Gastrocnemius medialis (tissue), 4 donors: ENCODE measurements around the gene TMEM54. TPM values are rescaled to one million over a fixed set of nuclear protein-coding genes. Genes with fewer than 3 reads are reported as not detected.
A peak's percentile ranks its signal among the peaks of the same experiment; 100 is the strongest.

Experiments used
- ATAC-seq, 2 donors: fragments of 150-250 bp; one replicate each; pipeline ENCODE4 v1.9.1; 2016
- DNase-seq, 2 donors: peaks; one replicate each; pipeline ENCODE4 v3.0.0-alpha.2; 2019
- H3K27ac ChIP-seq, 4 donors: fragments of 200-600 bp; sonication (generic); 1 replicate in 1 of 4; 2 replicates in 3 of 4; pipeline ENCODE4 v1.5.1; 2016 to 2018; ENCODE audit warnings: mild to moderate bottlenecking in 2 of 4, moderate library complexity in 1 of 4
- H3K27me3 ChIP-seq, 3 donors: fragments of 200-600 bp; sonication (generic) in 2 of 3; 1 replicate in 1 of 3; 2 replicates in 2 of 3; pipeline versions ENCODE4 v1.5.1 to v1.6.0; 2016 to 2019; ENCODE audit warnings: mild to moderate bottlenecking in 1 of 3, moderate library complexity in 1 of 3
- H3K36me3 ChIP-seq, 2 donors: fragments of 200-600 bp; sonication (generic) in 1 of 2; one replicate each; pipeline ENCODE4 v1.5.1; 2017 to 2018
- H3K4me1 ChIP-seq, 2 donors: fragments of 200-600 bp; sonication (generic) in 1 of 2; one replicate each; pipeline ENCODE4 v1.5.1; 2016 to 2017; ENCODE audit warnings: mild to moderate bottlenecking in 2 of 2
- H3K4me3 ChIP-seq, 4 donors: fragments of 200-600 bp; sonication (generic) in 3 of 4; 1 replicate in 1 of 4; 2 replicates in 3 of 4; pipeline ENCODE4 v1.5.1; 2016 to 2019; ENCODE audit warnings: mild to moderate bottlenecking in 2 of 4
- H3K9me3 ChIP-seq, 3 donors: fragments of 200-600 bp; sonication (generic) in 2 of 3; 1 replicate in 1 of 3; 2 replicates in 2 of 3; pipeline ENCODE4 v1.5.1; 2016 to 2019
- POLR2A ChIP-seq, 2 donors: fragments of 450-650 bp; IDR thresholded peaks; one replicate each; pipeline ENCODE4 v1.6.1; 2017; ENCODE audit warnings: antibody characterized with exemption in 2 of 2, mild to moderate bottlenecking in 2 of 2, moderate library complexity in 2 of 2
- in situ Hi-C, 4 donors: fragments of 200-750 bp; cut with MboI; loops; one replicate each; pipeline versions ENCODE4 v1.15.0 to v1.8.0; 2017; ENCODE audit warnings: low sequenced_read_pairs in 4 of 4
- intact Hi-C: fragments of 100-400 bp; cut with DNase I; formaldehyde crosslinking; loops from one replicate; pipeline ENCODE4 v1.15.1; 2023; ENCODE audit warnings: low total_unique reads
- total RNA-seq, 4 donors: library from RNA; depleted of rRNA; stranded (reverse); fragments of >200 nt; gene quantifications; one replicate each; pipeline versions ENCODE4 v1.1.0 to v1.2.3, GENCODE V29; 2016
- TF ChIP-seq, protein P1 (sequence below), 5 experiments: fragments of 450-650 bp in 3 of 5; fragments of 200-600 bp in 2 of 5; sonication (generic) in 2 of 5; IDR thresholded peaks in 4 of 5; conservative IDR thresholded peaks in 1 of 5; 1 replicate in 4 of 5; 2 replicates in 1 of 5; pipeline ENCODE4 v1.5.1; 2016 to 2019; ENCODE audit warnings: antibody characterized with exemption in 5 of 5, mild to moderate bottlenecking in 3 of 5, moderate library complexity in 3 of 5

The TMEM54 gene
- total RNA-seq, 4 donors from 2014 or later: 4.0 to 7.0 (median 4.8) TPM

DNA sequence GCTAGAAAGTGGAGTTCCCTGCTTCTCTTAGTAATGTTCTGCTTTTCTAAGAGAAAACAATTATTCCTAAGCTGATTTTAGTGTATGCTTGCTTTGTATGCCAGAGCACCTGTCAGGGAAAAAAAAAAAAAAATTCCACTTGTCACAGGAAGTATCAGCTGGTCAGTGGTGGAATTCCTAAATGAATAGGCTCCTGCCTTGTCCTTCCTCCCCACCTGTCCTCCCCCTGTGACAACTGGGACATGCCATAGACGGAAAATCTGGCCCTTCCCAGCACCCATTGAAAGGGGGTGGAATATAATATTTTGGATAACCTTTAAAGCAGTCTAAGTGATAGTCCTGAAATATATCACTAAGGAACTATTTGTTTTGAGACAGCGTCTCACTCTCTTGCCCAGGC, 41.3 kb downstream of the TMEM54 start:
- Histone ChIP-seq H3K27me3 (no peaks in the 10 kb centered on the region), H3K4me1 (peaks cover 19 to 64% of the 10 kb centered on the region in 2 donors), H3K9me3 (no peaks in the 10 kb centered on the region), H3K4me3 (no peak overlapping the region), H3K36me3 (peaks cover 0 to 20% of the 10 kb centered on the region in 2 donors), H3K27ac (peak overlapping the region in 2 of 4 donors; percentile 44 to 47)
- ATAC-seq (peak; percentile 41 to 45), DNase-seq (no peak)
- in situ Hi-C loops (no loop called here), intact Hi-C loops (no loop called here)
- TF ChIP-seq, protein P1, sequence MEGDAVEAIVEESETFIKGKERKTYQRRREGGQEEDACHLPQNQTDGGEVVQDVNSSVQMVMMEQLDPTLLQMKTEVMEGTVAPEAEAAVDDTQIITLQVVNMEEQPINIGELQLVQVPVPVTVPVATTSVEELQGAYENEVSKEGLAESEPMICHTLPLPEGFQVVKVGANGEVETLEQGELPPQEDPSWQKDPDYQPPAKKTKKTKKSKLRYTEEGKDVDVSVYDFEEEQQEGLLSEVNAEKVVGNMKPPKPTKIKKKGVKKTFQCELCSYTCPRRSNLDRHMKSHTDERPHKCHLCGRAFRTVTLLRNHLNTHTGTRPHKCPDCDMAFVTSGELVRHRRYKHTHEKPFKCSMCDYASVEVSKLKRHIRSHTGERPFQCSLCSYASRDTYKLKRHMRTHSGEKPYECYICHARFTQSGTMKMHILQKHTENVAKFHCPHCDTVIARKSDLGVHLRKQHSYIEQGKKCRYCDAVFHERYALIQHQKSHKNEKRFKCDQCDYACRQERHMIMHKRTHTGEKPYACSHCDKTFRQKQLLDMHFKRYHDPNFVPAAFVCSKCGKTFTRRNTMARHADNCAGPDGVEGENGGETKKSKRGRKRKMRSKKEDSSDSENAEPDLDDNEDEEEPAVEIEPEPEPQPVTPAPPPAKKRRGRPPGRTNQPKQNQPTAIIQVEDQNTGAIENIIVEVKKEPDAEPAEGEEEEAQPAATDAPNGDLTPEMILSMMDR (IDR thresholded peaks at IDR 0.05 in 4 of 5, conservative IDR thresholded peaks at IDR 0.05 in 1 of 5): no peak
- no peak for TF ChIP-seq POLR2A (IDR thresholded peaks at IDR 0.05)

DNA sequence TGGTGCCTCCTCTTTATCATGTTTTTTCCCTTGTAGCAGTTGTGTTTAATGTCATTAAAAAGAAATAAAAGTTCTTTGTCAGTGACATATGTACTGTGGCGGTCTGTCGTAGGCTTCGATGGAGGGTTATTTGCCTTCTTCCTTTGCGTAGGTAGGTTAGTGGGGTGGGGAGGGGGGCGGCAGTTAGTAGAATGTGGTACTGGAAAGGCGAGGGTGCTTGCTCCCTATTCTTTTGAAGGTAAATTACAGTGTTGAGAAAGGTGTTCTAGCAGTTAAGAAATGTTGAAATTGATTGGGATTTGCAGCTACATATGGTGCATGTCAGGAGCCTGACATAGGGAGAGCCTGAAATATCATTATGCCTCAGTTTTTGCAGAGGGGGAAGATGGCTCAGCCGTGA, 42.4 kb downstream of the TMEM54 start:
- no peaks in the 10 kb centered on the region for H3K9me3 ChIP-seq
- H3K27ac ChIP-seq: no peak overlapping the region
- no peak for DNase-seq
- intact Hi-C loops: no loop called here
- ATAC-seq: no peak
- in situ Hi-C loops: no loop called here
- no peak overlapping the region for H3K4me3 ChIP-seq
- H3K4me1 ChIP-seq: peaks cover 11 to 54% of the 10 kb centered on the region in 2 donors
- TF ChIP-seq, protein P1 (IDR thresholded peaks at IDR 0.05 in 4 of 5, conservative IDR thresholded peaks at IDR 0.05 in 1 of 5): no peak
- no peak for TF ChIP-seq POLR2A (IDR thresholded peaks at IDR 0.05)
- peaks cover 0 to 26% of the 10 kb centered on the region in 2 donors for H3K36me3 ChIP-seq
- H3K27me3 ChIP-seq: no peaks in the 10 kb centered on the region

DNA sequence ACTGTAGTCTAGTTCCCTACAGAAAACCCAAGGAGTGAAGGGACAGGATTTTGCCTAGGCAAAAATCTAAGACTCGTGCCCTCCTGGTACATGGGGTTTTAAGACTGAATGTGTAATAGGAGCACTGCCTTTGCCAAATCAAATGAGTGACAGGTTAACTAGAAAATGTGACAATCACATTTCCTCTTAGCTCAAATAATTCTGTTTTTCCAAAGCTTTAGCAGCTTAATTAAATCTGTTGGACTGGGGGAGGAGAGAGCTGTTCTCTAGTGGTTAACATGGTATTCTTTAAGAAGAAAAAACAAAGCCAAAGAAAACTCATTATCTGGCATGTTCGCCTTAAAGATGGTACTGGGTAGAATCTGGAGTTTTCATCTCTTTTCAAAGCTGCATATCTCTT, 43.1 kb downstream of the TMEM54 start:
- TF ChIP-seq POLR2A (IDR thresholded peaks at IDR 0.05): no peak
- TF ChIP-seq, protein P1 (IDR thresholded peaks at IDR 0.05 in 4 of 5, conservative IDR thresholded peaks at IDR 0.05 in 1 of 5): no peak
- Histone ChIP-seq H3K4me3 (no peak overlapping the region), H3K27ac (no peak overlapping the region), H3K9me3 (no peaks in the 10 kb centered on the region), H3K36me3 (peaks cover 0 to 30% of the 10 kb centered on the region in 2 donors), H3K27me3 (no peaks in the 10 kb centered on the region), H3K4me1 (peaks cover 11 to 48% of the 10 kb centered on the region in 2 donors)
- no peak for DNase-seq
- ATAC-seq: no peak
- intact Hi-C loops: no loop called here
- in situ Hi-C loops: no loop called here

DNA sequence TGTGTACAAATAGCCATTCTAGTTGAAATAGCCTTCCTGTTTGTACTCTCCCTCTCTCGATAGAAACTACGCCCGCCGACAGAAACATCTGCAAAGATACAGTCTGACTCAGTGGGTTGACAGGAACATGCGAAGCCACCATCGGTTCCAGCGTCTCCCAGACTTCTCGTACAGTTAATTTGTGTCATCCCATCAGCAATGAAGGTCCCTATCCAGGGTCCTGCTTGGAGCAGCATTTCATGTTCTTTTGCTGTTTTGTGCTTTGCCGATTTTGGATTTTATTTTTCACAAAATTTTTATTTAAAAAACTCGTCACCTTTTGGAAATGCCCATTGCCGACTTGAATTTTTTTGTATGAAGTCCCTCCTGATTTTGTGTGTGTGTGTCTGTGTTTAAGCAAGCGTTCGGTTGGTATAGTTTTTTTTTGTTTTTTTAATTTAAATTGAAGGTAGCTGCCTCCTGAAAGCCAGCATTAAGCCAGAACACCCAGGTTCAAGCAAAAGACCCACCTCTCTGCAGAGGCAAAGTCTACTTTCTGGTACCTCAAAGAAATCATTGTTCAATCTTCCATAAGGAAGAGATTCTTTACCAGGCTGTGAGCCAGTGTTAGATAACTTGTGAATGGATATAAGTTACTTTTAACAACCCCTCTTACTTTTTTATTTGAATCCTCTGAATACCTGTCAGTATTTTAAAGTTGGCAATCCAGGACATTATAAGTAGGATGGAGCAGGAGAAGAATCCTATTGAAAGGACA, 45.1 kb downstream of the TMEM54 start:
- intact Hi-C loops (no loop called here), in situ Hi-C loops (no loop called here)
- no peak for ATAC-seq
- Histone ChIP-seq H3K27ac (no peak overlapping the region), H3K4me1 (peaks cover 11 to 32% of the 10 kb centered on the region in 2 donors), H3K36me3 (peaks cover 0 to 34% of the 10 kb centered on the region in 2 donors), H3K9me3 (no peaks in the 10 kb centered on the region), H3K4me3 (no peak overlapping the region), H3K27me3 (no peaks in the 10 kb centered on the region)
- DNase-seq: no peak
- TF ChIP-seq POLR2A (IDR thresholded peaks at IDR 0.05): no peak
- TF ChIP-seq, protein P1 (IDR thresholded peaks at IDR 0.05 in 4 of 5, conservative IDR thresholded peaks at IDR 0.05 in 1 of 5): no peak
